A673 (cell line): ENCODE results near the gene GALNT7. TPM values are rescaled to one million over a fixed set of nuclear protein-coding genes. Genes with fewer than 3 reads are reported as not detected.

Experiments
- BruUV-seq: library from RNA; stranded (reverse); fragments of 400-500 nt; replicated peaks from 2 replicates; lab custom pipeline; 2021; lab: Mats Ljungman, UMichigan
- CTCF ChIA-PET: fragments of 300-600 bp; sonication (Branson Sonifier 250); formaldehyde crosslinking; loops from one replicate; lab custom pipeline; 2022; ENCODE audit warnings: antibody characterized with exemption; lab: Charles Lee
- POLR2A ChIA-PET: fragments of 300-600 bp; sonication (Branson Sonifier 250); formaldehyde crosslinking; loops from one replicate; lab custom pipeline; 2022; ENCODE audit warnings: antibody characterized with exemption; ENCODE audit not compliant: low non-redundant PET; lab: Charles Lee
- DNase-seq: peaks from one replicate; pipeline ENCODE4 v3.0.0-alpha.2; 2015; ENCODE audit warnings: low spot score
- H3K27ac ChIP-seq: fragments of 200-600 bp; sonication (generic); 2 replicates; pipeline ENCODE4 v1.5.1; 2016; ENCODE audit warnings: mixed run types, low read depth, mild to moderate bottlenecking, mixed read lengths, antibody characterized with exemption, low read length; ENCODE audit not compliant: poor library complexity, severe bottlenecking
- H3K27me3 ChIP-seq: fragments of 200-600 bp; sonication (generic); replicated peaks from 2 replicates; pipeline ENCODE4 v1.6.1; 2017; ENCODE audit warnings: mixed run types, low read depth, mild to moderate bottlenecking, mixed read lengths, antibody characterized with exemption, low read length; ENCODE audit not compliant: insufficient read depth, poor library complexity
- H3K36me3 ChIP-seq: fragments of 200-600 bp; sonication (generic); 2 replicates; pipeline ENCODE4 v1.6.1; 2016; ENCODE audit warnings: mixed run types, mild to moderate bottlenecking, mixed read lengths, antibody characterized with exemption, low read length; ENCODE audit not compliant: insufficient read depth, poor library complexity, severe bottlenecking
- H3K4me1 ChIP-seq: fragments of 200-600 bp; sonication (generic); 2 replicates; pipeline ENCODE4 v1.6.1; 2017; ENCODE audit warnings: mixed run types, mild to moderate bottlenecking, mixed read lengths, antibody characterized with exemption, low read length; ENCODE audit not compliant: insufficient read depth, poor library complexity, severe bottlenecking
- H3K4me3 ChIP-seq: fragments of 200-600 bp; sonication (generic); 2 replicates; pipeline ENCODE4 v1.5.1; 2016; ENCODE audit warnings: low read depth, mixed run types, mild to moderate bottlenecking, mixed read lengths, low read length; ENCODE audit not compliant: poor library complexity, severe bottlenecking
- H3K9me3 ChIP-seq: fragments of 200-600 bp; sonication (generic); 2 replicates; pipeline ENCODE4 v1.6.1; 2016; ENCODE audit warnings: mixed run types, low read depth, mild to moderate bottlenecking, mixed read lengths, antibody characterized with exemption, low read length; ENCODE audit not compliant: poor library complexity, severe bottlenecking
- CTCF ChIP-seq: fragments of 300-800, 200-600 bp; sonication (generic); conservative IDR thresholded peaks from 2 replicates; pipeline ENCODE4 v1.5.1; 2017; ENCODE audit warnings: low read depth, mild to moderate bottlenecking, antibody characterized with exemption, low read length, moderate library complexity, mixed read lengths
- EZH2 ChIP-seq: fragments of 200-600 bp; sonication (generic); IDR thresholded peaks from 2 replicates; pipeline ENCODE4 v1.6.1; 2017; ENCODE audit warnings: borderline replicate concordance, low read depth, mild to moderate bottlenecking, mixed read lengths, antibody characterized with exemption, low read length; ENCODE audit not compliant: poor library complexity, severe bottlenecking
- intact Hi-C: fragments of 100-400 bp; cut with micrococcal nuclease; formaldehyde crosslinking; loops from one replicate; pipeline ENCODE4 v1.10.0; 2022; ENCODE audit not compliant: unreplicated experiment
- total RNA-seq: library from RNA; stranded (reverse); gene quantifications from 2 replicates; pipeline ENCODE4 v1.2.3, GENCODE V29; 2021

The GALNT7 gene
- total RNA-seq, 1 experiment from 2014 or later, result 89.7 TPM

- no peak for TF ChIP-seq EZH2
- TF ChIP-seq CTCF, result no peak
- POLR2A ChIA-PET, result no interaction called here
- BruUV-seq, result no TSS peak
- Histone ChIP-seq H3K36me3 (peaks cover 62% of the 10 kb centered on the region), H3K27ac (peak overlapping the region; percentile 99), H3K4me3 (peak overlapping the region; percentile 93), H3K27me3 (no peaks in the 10 kb centered on the region), H3K9me3 (no peaks in the 10 kb centered on the region), H3K4me1 (peaks cover 29% of the 10 kb centered on the region)
- intact Hi-C loops, result loop anchor here (10.0 kb wide), 1 partner anchor 983 kb away; no protein-coding TSS in a partner anchor
- CTCF ChIA-PET, result interaction anchor here (0.6 to 2.5 kb wide), 2 partner anchors 30 to 38 kb away, joined by 5 to 7 read pairs; partner anchors contain the start of gene SAP30
- DNase-seq, result no peak
Observed at GRCh38 chr4:173332021-173332487, 163.4 kb downstream of the GALNT7 start.

GRCh38 chr4:173332963-173333657 is 164.5 kb downstream of the GALNT7 start:
- peaks cover 29% of the 10 kb centered on the region for H3K4me1 ChIP-seq
- intact Hi-C loops, result loop anchor here (10.0 kb wide), 1 partner anchor 982 kb away; no protein-coding TSS in a partner anchor
- ChIA-PET POLR2A (no interaction called here), CTCF (interaction anchor here (0.5 kb wide), 1 partner anchor 320 kb away, joined by 7 read pairs; no protein-coding TSS in a partner anchor)
- H3K4me3 ChIP-seq, result peak overlapping the region; percentile 93
- H3K36me3 ChIP-seq, result peaks cover 52% of the 10 kb centered on the region
- DNase-seq, result no peak
- no peaks in the 10 kb centered on the region for H3K9me3 ChIP-seq
- peak overlapping the region; percentile 99 for H3K27ac ChIP-seq
- no peak for TF ChIP-seq CTCF
- no peak for TF ChIP-seq EZH2
- no peaks in the 10 kb centered on the region for H3K27me3 ChIP-seq
- no TSS peak for BruUV-seq

- H3K9me3 ChIP-seq, result no peaks in the 10 kb centered on the region
- H3K4me1 ChIP-seq, result peaks cover 31% of the 10 kb centered on the region
- POLR2A ChIA-PET, result interaction anchor here (1.0 to 1.1 kb wide), 2 partner anchors 37 to 45 kb away, joined by 3 to 11 read pairs; partner anchors contain the start of gene SAP30
- intact Hi-C loops, result loop anchor here (1.0 to 10.0 kb wide), 3 partner anchors 37 to 981 kb away; partner anchors contain the start of gene SAP30
- H3K4me3 ChIP-seq, result peak overlapping the region; percentile 93
- DNase-seq, result peak; percentile 58
- H3K27me3 ChIP-seq, result no peaks in the 10 kb centered on the region
- TF ChIP-seq CTCF (no peak), EZH2 (no peak)
- BruUV-seq, result no TSS peak
- peaks cover 46% of the 10 kb centered on the region for H3K36me3 ChIP-seq
- peak overlapping the region; percentile 99 for H3K27ac ChIP-seq
- CTCF ChIA-PET, result no interaction called here
Observed at GRCh38 chr4:173333658-173334084, 165.1 kb downstream of the GALNT7 start.
